GOT3 (cell line): ENCODE measurements around the gene BCR.

ENCODE experiments used
- DNase-seq: peaks from one replicate; lab custom pipeline; 2025; ENCODE audit warnings: mixed read lengths; lab: John Stamatoyannopoulos, UW

Gene BCR

DNA sequence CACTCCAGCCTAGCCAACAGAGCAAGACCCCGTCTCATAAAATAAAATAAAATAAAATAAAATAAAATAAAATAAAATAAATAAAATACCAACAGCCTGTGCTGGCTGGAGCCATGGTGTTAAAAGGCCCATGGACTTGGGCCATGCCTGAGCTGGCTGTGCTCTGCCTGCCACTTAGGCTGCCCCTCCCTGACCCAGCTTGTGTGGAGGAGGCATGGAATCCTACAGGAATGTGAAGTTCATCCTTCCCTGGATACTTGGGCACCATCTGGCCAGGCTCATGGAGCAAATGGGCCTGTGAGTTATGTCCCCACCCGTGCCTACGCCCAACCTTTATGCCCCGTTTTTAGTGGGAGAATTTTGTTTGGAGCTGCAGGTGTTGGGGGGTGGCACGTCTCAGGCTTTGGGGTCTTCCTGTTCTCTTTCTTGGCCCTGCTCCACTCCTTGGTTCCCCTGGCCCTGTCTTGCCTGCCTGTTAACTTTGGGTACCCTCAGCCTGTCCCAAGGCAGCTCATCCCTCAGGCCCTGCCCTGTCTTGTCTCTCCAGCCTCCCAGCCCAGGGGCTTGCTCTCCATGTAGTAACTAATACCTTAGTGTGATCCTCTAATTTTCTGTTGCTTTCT, 51.3 kb downstream of the BCR start:
- no peak for DNase-seq

DNA sequence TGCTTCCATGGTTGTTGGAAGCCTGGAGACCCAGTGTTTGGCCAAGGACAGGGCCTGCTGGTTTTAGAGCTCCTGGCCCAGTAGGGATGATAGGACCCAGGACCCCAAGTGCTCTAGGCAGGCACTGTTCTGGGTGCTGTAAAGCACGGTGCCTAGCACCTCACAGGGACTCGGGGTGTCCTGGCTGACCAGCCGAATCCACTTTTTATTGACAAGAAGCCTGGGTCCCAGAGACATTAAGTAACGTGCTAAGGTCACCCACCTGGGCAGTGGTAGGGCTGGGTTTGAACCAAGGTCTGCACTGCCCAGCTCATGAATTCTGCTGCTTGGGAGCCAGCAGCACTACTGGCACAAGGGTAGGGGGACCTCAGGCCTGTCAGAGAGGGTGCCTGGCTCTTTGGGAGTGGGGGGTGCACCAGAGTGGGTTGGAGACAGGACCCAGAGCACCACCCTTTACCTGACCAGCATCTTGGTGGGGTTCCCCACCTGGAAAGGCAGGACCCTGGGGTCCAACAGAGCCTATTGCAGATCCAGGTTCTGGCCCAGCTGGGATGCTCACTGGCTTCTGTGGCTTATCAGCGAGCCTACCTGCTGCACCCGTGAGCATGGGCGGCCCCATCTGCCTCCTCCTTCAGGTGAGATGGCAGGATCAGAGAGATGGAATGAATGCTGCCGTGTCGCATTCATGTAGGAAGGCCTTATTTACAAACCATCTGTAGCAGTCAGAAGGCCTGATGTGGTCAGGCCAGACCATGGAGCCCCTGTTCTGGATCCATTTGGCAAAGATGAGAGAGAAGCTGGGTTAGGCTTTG, 52.0 kb downstream of the BCR start:
- no peak for DNase-seq

DNA sequence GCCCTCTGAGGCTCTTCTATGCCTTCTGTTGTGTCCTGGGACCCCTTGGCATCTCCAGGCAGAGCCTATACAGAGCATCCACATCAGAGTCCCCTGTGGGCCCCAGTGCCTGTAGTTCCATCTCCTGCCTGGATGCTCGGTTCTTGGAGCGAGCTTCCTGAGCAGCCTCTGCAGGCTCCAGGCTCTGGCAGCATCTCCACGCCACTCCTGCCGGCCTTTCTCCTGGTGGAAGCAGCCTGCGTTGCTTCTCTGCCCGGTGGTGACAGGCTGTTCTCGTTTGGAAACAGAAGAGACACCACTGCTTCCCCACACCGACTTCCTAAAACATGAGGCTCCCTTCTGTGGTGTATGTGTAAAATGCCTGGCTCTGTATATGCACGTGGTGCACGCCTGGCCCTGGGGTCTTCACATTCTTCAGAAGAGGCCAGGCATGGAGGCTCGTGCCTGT, 52.8 kb downstream of the BCR start:
- DNase-seq: no peak

DNA sequence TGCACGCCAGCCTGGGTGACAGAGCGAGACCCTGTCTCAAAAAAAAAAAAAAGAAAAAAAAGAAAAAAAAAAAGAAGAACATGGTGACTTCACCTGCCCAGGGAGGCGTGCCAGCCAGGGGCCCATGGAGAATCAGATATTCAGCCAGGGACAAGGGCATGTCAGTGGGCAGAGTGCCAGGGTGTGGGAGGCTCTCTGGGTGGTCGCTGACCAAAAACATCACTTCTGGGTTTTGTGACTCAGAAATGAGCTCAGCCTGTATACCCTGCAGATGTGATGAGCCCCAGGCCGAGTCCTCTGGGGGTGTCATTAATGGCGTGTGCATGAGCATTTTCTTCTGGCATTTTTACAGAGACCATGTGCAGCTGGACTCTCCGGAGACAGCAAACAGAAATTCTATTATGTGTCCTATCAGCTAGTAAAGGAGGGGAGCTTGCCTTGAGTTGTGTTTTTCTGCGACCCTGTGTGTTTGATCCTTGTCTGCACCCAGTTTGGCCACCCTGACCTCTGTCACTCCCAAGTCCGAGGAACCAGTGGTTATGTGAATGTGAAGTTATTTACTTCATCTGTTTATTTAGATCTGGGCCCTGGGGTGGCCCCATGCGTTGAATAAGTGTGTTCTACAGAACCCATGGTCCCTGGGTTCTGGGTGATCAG, 53.6 kb downstream of the BCR start:
- no peak for DNase-seq

DNA sequence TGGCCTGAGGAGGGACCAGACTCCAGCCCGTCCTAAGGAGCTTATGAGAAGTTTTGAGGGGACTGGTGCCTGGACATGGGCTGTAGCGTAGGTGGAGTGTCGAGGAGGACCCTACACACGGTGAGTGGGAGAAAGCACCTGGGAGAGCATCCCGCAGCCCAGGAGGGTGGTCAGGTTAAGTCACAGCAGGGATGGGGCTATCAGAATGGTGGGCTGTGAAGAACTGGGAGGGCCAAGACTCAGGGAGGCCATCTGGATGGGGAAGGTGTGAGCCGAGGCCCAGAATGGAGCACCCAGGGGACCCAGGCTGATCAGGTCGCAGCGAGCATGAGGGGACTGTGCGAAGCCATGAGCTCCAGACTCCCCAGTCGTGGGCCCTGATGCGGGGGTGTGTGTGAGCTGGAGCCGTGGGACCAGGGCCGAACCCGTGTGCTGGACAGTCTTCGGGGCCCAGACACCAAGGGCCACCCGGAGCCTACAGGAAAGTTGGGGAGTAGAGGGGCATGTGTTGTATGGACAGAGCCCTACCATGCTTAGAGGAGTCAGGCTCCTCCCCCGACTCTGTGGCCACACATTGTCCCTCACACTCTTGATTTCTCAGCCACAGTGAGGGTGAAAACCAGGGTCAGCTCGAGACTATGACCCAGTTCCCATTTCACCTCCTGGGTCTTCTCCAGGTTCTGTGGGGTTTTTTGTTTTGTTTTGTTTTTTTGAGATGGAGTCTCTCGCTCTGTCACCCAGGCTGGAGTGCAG, 54.3 kb downstream of the BCR start:
- DNase-seq: no peak

DNA sequence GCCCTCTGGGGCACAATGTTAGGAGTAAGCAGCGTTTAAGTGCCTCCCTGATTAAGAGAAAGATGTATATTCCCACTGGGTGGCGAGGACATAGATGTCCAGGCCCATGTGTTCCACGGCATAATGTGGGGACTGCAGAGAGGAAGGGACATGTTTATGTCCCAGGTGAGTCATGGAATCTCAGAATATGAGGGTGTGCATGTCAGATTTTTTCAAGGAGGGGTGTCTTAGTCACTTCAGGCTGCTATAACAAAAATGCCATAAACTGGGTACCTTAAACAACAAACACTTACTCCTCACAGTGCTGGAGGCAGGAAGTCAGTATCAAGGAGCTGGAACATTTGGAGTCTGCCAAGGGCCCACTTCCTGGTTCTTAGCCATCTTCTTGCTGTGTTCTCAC, 55.1 kb downstream of the BCR start:
- no peak for DNase-seq

DNA sequence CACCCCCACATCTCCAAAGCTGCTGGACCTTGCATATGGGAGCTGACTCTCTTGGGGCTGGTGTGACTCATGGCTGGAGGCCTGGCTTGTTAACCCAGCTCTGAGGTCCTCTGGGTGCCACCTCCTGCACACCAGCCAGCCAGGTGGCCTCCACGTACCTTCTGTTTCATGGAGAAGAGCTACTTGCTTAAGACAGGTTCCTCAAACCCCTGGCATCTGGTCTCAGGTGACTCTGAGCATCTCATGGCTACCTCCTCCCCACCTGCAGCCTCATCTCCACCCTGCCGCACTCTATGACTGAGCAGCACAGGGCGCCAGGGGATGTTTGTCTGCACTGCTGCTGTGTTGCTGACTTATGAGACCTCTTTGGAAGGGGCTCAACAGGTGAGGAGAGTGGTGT, 55.7 kb downstream of the BCR start:
- no peak for DNase-seq

DNA sequence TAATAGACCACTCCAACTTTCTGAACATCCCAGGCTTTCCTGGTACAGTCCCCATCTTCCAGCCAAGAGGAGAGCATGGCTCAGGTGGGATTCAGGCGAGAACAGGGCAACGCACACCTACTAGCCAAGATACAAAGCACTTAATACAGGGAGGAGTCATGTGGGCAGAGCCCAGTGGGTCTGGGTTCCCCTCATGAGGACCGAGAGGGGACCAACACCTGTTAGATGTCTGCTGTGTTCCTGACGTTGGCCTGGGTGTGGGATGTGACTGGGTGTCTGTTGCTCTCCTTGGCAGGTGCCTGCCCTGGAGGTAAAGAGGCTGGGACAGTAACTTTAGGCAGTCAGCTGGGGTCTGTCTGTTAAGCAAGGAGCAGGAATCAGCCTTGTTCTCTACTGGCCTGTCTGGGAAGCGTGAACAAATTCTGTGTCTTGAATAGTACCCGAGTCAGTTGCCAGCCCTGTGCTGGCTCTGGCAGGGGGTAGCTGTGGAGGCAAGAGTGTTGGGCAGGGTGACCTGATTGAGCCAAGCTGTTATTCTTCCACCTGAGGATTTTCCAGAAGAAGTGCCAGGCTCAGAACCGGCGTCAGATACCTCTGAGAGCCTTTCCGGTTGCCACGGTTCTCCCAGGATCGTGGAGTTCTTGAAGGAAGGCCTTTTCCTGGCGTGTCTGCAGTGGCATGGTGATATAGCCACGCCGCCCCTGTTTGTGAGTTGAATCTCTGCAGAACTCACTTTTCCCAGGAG, 56.3 kb downstream of the BCR start:
- DNase-seq: no peak

DNA sequence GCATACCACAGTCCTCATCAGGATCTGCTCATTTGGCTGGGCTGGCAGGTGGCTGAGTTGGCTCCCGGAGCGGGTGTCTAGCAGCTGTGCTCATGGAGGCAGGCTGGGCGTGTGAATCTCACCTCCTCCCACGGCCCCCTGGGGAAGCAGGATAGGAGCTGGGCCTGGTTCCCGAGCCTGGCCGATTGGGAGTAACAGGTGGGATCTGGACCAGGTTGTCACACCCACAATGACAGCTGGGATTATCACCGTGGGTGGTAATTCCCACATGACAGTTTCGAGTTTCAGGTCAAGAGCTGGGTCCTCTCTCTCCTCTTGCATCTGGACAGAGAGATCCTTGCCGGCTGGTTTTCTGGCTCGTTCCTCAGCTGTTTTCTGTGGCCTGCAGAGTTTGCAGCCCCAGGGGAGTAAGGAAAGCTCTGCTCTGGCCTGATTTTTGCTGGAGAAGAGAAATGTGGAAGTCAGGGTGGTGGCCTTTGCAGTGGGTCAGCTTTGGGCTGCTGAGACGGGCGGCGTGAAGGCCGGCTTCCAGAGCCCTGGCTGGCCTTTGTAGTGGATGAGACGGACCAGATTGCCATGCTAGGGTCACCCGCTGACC, 57.0 kb downstream of the BCR start:
- DNase-seq: no peak

DNA sequence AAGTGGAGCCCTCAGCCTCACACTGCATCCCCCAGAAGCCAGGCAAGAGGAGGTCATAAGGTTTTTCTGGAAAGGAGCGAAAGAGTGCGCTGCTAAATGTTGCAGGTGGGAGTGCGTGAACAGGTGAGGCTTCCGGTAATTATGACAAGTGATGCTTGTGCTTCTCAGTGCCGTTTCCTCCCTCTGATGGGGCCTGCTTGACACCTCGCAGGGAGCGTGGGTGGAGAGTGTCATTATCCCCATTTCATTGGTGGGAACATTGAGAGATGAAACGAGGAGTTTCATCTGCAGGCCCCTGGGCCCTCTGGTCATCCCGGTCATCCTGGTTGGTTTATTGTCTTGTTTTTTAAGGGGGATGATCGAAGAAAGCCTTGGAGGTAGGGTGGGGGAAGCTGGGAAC, 57.5 kb downstream of the BCR start:
- no peak for DNase-seq

DNA sequence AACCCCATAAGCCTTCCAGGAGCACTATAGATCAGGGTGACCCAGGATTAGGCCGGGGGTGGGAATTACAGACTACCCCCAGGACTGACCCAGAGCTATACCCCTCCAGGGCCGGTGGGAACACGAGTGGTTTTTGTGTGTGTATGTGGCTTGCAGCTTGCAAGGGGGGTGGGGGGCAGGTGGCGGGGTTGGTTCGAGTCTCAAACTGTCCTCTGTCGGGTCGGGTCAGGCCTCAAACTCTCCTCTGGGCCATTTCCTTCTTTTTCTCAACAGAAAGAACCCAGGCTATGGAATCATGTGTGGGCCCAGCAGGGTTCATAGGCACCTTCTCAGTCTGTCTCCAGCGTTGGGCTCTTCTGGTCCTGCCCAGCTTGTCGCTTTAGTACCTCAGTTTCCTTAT, 58.4 kb downstream of the BCR start:
- no peak for DNase-seq

DNA sequence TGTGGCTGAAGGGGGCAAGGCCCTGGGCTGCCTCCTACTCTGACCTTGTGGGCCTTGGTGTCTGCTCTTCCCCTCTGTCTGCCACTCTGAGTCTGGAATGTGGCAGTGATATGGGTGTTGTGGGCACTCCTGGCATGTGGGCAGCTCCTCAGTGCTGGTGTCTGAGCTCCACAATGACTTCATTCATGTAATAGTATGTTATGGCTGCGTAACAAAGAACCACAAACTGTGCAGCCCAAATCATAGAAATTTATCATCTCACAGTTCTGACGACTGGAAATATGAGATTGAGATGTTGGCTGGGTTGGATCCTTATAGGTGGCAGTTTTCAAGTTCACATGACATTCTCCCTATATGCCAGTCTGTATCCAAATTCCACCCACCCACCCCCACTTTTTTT, 59.1 kb downstream of the BCR start:
- no peak for DNase-seq

DNA sequence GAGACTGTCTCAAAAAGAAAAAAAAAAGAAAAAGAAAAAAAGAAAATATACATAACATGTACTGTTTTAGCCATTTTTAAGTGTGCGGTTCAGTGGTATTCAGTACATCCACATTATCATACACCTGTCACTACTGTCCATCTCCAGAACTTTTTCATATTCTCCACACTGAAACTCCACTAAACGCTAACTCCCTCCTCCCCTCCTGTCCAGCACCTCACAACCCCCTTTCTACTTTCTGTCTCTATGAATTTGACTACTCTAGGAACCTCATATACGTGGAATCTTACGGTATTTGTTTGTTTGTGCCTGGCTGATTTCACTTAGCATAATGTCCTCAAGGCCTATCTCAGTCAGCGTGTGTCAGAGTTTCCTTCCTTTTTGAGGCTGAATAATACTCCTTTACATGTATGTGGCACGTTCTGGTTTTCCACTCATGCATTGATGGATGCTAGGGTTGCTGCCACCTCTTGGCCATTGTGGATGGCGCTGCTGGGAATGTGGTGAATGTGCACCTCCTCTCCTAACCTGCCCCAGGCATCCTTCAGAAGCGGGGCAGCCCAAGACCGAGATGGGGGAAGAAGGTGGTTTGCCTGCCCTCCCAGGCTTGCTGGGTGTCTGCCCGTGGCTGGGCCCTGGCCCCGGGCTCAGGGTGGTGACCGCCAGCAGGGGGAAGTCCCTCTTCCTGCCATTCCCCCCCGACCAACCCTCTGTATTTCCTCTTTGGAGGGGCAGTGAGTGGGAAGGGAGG, 60.5 kb downstream of the BCR start:
- DNase-seq: no peak

DNA sequence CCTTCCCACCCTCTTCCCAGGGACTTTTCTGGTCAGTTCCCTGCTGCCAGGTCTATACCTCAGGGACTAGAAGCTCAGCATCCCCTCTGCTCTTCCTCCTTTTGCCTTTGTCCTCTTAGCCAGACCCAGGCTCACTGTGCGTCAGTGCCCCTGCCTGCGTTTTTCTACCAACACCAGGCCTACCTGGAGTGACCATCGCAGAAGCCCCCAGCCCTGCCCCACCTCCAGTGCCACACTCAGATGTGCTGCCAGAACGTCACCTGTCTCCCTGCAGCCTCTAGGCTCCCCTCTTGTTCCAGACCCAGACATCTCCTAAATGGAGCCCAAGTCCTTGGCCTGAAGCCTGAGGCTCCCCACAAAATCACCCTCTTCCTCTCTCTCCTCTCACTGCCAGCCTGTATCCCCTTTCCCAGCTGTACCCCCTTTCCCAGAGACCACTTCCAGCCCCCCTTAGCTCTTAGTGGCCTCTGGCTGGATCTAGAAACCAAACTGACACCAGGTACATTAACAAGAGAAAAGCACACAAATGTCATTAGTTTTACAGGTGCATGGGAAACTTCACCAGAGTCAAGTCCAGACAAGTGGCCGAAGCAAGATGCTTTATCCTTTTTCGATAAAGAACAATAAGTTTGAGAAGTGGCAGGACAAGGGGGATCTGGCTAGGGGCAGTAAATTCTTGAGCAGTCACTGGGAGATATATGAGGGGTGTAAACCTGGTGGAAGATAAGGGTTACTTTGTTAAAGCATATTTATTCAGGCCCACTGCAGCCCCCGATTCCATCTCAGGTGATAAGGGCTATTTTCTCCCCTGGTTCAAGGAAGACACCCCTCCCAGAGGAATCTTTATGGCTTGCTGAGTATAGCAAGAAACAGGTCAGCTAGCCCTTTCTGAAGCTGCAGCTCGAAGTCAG, 61.5 kb downstream of the BCR start:
- no peak for DNase-seq

DNA sequence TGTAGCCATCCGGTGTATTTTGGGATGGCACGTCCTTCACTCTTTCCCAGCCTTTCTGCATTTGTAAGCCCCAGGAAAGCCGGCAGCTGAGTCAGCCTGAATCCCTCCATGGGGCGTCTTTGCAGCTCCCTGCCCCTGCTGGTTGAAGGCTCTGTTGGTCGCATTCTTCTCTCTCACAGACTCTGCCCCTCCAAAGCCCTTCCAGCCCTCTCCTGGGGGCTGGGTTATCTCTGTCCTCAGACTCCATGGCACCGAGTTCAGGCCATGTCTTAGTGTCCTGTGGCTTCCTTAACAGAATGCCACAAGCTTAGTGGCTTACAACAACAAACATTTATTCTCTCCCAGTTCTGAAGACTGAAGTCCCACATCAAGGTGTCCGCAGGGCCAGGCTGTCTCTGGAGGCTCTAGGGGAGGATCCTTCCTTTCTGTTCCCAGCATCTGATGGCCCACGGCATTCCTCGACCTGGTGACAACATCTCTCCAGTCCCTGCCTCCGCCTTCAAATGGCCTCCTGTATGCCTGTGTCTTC, 62.2 kb downstream of the BCR start:
- no peak for DNase-seq

DNA sequence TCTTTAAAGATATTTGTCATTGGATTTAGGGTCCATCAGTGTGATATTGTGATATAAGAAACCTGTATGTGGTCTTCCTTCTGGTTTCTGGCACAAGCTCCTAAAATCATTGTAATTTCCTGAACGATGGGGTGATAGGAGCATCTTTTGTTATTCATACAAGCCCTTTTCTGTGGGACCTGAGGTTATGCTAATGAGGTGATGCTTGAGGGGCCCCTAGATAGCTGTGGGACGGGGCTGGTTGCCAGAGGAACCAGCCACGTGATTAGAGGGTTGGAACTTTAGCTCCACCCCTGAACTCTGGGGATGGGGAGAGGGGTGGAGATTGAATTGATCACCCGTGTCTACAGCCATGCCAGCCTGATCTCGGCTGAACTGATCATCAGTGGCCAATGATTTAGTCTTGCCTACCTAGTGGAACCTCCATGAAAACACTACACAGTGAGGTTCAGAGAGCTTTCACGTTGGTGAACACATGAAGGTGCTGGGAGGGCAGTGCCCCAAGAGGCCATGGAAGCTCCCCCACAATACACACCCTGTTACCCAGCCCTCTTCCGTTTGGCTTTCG, 62.8 kb downstream of the BCR start:
- no peak for DNase-seq

DNA sequence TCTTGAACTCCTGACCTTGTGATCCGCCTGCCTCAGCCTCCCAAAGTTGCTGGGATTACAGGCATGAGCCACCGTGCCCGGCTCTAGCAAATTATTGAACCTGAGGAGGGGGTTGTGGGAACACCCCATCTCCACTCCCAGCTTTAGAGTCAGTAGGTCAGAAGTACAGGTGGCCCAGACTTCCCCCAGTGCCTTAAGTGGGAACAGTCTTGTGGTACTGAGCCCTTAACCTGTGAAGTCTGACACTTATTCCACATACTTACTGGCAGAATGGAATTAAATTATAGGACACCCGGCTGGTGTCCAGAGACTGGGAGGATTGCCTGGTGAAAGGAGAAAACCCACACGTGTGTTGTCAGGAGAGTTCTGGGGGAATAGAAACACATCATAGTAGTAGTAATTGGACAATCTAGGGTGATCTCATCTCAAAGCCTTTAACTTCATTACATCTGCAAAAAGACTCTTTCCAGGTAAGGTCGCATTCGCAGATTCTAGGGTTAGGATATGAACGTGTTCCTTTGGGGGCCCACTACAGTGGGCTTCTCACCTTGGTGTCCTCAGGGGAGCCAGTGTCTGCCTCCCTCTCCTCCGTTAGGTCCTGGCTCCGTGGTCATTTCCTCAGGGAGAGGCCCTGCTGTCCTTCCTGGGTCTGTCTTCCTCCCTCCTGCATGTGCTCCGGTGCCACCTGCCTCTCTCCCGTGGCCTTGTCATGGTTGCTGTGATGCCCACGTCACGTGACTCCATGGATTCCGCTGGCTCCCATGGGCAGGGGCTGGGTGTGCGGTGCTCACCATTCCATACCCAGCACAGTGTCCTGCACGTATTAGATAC, 63.8 kb downstream of the BCR start:
- DNase-seq: no peak

DNA sequence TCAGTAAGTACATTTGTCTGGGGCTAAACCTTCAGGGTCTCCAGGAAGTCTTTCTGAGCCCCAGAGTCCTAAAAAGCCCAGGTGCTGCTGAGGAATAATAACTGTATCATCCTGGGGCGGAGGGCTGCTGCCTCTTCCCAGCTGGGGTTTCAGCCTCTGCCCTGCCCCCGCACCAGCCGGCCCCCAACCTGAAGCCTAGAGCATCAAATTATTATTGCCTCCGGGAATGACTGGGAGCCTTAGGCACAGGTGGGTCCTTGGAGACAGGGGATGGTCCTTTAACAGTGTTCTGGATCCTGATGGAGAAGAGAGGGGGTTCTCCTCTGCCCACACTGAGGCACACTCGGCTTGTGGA, 64.4 kb downstream of the BCR start:
- DNase-seq: no peak
